T-helper 1 cell treated with Interleukin-12 subunit alpha and Interleukin-12 subunit beta and Interleukin-4 antibody, amounts not matched to agents 30 ng/mL and 1 ng/mL, for 36 hours (primary cell): ENCODE data around the gene TWNK. TPM values are rescaled to one million over a fixed set of nuclear protein-coding genes. Genes with fewer than 3 reads are reported as not detected.

Source experiments
- intact Hi-C: fragments of 100-400 bp; cut with micrococcal nuclease; formaldehyde crosslinking; loops from one replicate; pipeline ENCODE4 v1.15.1; 2024
- total RNA-seq: library from RNA; stranded (reverse); gene quantifications from 2 replicates; pipeline ENCODE4 v1.2.3, GENCODE V29; 2022

TWNK gene
- total RNA-seq, 1 donor from 2014 or later, result 17.2 TPM

DNA sequence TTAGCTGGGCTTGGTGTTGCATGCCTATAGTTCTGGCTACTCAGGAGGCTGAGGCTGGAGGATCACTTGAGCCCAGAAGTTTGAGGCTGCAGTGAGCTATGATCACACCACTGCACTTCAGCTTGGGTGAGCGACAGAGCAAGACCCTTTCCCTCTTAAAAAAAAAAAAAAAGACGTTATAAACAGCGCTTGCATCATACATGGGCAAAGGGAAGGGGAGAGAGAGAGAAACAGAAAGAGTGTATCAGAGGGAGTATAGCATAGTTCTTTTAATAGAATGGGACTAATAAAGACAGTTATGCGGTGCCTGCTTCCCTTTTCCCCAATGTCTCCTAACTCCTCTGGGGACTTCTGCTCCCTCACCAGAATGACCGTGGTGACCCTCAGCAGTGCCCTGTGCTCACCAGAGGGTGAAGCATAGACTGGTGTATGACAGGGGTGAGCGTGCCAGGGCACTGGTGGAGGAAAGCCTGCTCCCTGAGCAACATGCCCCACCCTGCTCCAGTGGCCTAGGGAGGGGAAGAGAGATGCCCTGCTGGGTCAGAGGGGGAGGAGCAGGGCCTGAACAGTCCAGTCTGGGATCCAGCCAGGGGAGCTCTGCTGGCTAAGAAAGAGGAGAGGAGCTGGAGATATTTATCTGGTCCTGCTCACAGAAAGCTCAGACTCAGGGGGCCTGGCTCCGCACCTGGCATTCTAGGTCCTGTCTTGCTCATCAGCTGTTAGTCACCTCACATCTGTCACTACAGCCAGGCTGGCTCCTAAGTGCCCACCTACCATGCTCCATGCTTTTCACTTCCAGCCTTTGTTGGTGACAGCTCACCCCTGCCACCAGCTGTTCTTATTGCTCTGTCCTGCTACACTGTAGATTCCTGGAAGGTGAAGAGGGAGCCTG is 41.3 kb downstream of the TWNK start:
- intact Hi-C loops, result no loop called here

DNA sequence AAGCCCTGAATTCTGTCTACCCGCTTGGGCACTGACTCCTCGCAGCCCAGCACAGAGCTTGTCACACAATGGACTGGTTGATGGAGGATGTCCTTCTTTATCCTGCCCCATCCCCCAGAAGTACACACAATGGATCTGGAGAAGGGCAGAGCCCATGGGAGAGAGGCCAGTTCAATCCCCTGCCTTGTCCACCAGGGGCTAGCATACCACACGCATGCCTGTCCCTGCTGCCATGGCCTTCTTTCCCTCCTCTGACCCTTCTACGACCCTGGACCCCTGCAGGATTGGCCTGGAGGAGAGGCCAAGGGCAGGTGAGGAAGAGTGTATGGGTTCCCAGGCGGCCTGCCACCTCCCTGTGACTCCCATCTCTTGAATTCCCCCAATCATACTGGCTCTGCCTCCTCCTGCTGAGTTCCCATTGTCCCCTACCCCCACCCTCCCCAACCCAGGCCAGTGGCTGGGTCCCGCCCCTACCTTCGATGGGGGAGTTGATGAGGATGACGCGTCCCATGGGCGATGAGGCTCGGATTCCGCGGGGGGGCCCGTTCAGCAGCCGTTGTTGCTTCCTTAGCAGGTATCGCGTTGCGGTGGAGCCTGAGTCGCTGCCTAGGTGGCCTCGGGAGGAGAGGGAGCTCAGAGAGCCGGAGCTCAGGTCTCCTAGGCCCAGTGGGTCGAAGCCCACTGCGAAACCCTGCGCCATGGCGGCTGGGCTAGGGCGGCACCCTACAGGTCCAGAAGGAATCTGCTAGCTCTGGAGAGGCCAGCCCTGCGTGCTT is 42.4 kb downstream of the TWNK start:
- intact Hi-C loops, result loop anchor here (5.0 to 10.0 kb wide), 2 partner anchors 755 to 1473 kb away; partner anchors contain the start of genes ACTR1A, NPM3 and SUFU

DNA sequence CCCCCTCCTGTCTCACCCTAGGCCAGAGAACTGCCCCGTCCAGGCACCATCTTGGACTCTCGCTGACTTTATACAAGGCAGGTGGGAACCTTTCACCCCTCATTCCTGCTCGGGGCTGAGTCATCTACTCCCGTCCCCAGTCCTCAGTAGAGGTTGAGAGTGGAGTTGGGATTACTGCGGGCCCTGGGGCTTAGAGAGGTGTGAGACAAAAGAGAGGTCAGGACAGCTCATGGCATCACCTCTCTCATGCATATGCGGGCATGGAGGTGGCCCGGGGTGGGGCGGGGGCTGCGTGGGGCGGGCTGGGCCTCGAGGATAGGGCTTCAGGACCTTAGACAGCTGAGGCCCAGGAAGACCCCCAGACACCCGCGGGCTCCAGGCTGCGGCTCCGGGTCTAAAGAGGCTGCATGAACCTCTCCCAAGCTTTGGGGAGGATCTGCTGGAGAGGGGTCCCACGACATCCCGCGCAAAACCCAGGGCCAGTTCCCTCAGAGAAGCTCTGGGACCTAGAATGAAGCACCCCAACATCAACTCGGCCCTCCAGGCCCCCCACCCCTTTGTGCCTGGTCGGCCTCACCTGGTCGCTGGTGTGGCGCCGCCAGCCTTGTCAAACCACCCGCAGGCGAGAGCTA is 43.3 kb downstream of the TWNK start:
- intact Hi-C loops, result loop anchor here (1.0 to 10.0 kb wide), 8 partner anchors 16 to 1472 kb away; partner anchors contain the start of genes ACTR1A, LZTS2, MRPL43 and NPM3

DNA sequence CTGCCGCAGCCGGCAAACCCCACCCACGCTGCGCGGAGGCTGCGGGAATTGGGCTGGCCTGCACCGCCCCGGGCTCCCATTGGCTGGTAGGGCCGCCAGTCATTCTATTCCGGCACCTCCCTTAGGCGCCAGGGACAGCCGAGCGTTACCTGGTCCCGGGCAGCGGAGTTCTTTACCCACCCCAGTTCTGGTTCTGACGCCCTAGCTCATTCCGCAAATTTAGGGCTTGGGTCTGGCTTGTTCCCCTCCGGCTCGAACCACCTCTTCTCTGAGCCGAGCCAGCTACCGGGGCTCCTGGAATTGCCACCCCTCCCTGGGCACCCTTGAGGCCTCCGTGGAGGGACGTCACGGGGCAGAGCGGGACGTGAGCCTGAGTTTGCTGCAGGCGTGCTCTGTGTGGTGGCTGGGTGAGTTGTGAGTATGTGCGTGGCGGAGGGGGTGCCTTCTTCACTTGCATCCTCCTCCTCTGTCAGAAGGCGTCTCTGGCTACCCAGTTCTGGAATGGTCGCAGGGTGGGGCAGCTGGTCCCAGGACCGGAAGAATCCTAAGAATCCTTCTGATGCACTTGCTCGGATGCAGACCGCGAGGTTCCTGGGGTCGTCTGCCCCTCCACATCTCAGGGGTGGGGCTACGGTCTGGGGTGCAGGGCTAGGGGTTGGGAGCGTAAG is 43.9 kb downstream of the TWNK start, which contains the start of the genes PDZD7 and SFXN3:
Gene PDZD7, minus strand, starts transcription at position 2 of the 668 bp plus-strand sequence. CDS start 910 bp downstream, outside the sequence.
Gene SFXN3, plus strand, starts transcription at position 107 of the 668 bp plus-strand sequence. CDS start 3,461 bp downstream, outside the sequence.
- intact Hi-C loops, result loop anchor here (1.0 to 10.0 kb wide), 8 partner anchors 17 to 1471 kb away; partner anchors contain the start of genes ACTR1A, LZTS2, MRPL43 and NPM3

DNA sequence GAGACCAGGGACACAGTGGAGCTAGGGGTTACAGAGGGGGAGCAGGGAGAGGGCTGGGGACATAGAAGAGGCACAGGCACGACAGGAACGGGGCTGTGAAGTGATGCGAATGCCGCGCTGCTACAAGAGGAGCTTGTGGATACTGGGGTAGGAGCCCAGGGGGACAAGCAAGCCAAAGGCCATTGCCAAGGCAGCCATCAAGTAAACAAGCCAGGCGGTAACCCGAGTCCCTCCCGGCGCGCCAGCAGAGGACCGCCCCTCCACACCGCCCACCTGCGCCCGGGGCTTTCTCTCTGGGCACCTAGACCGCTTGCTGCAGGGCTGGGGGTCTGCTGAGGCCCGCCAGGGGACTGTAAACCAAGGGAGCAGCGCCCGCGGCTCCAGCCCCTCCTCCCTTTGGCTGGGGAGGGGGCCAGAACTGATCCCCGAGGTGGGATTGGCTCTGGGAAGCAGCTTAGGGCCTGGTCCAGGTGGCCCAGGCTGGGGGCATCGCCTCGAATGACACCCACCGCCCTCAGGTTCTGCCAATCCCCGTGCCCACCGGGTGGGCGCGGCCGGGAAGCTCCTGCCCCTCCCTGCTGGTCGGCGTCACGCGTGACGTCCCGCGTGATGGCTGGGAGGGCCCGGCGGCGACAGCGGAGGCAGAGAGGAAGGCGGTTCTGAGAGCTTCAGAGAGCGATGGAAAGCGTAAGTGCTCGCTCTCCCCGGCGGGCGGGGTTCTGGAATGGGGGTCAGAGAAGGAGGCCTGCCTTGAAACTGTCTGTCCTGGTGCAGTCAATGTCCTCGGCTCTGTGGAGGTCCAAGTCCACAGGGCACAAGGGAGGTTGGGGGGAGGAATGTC is 44.7 kb downstream of the TWNK start:
- intact Hi-C loops, result loop anchor here (1.0 to 10.0 kb wide), 11 partner anchors 9 to 1470 kb away; partner anchors contain the start of genes ACTR1A, LZTS2, MRPL43 and NPM3

DNA sequence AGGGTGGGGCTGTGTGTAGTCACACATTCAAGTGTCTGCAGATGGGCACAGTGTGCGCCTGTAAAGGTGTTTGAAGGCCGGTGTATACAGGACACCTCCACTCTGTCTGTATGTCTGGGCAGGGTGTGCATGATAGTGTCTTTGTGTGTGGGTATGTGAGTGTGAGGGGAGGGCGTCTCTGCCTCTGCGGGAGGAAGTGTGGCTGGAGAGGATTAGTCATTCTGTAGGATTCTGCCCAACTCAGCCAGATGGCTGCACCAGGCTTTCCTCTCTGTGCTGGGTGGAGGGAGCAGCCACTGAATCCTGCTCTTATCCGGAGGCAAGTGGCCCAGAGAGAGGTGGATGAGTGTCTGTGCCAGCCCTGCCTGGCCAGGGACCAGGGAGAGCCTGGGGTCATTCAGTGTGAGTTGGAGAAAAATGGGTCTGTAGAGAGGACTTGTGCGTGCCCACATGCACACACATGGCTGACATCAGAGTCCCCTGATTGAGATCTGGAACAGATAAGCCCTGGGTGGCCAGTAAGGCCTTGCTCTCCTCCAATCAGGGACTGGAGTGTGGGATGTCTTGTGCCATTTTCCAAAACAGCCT is 45.4 kb downstream of the TWNK start:
- intact Hi-C loops, result loop anchor here (1.0 to 10.0 kb wide), 5 partner anchors 9 to 1470 kb away; partner anchors contain the start of genes ACTR1A, NPM3 and SUFU

DNA sequence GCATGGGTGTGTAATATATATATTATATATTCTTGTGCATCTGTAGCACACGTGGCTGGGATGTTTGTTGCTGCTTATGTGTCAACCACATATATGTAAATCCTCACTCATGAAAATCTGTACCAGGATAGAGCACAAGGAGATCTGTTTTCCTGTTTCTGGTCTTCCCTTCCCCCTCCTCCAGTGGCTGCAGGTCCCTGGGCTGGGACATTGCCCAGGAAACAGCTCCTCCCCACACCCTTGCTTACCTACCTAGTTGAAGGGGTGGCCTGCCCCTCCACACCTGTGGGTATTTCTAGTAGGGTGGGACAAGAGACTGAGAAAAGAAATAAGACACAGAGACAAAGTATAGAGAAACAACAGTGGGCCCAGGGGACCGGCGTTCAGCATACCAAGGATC is 45.9 kb downstream of the TWNK start:
- intact Hi-C loops, result loop anchor here (5.0 to 10.0 kb wide), 2 partner anchors 752 to 1469 kb away; partner anchors contain the start of genes ACTR1A, NPM3 and SUFU

DNA sequence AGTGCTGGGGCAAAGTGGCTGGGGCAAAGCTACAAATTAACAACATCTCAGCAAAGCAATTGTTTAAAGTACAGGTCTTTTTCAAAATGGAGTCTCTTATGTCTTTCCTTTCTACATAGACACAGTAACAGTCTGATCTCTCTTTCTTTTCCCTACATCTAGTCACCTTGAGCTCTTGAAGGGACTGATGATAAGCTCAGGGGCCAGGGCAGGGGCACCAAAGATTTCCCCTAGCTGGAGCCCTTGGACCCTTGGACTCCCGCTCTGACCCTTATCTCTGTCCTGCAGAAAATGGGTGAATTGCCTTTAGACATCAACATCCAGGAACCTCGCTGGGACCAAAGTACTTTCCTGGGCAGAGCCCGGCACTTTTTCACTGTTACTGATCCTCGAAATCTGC is 47.1 kb downstream of the TWNK start:
- intact Hi-C loops, result loop anchor here (5.0 to 10.0 kb wide), 2 partner anchors 750 to 1468 kb away; partner anchors contain the start of genes ACTR1A, NPM3 and SUFU

DNA sequence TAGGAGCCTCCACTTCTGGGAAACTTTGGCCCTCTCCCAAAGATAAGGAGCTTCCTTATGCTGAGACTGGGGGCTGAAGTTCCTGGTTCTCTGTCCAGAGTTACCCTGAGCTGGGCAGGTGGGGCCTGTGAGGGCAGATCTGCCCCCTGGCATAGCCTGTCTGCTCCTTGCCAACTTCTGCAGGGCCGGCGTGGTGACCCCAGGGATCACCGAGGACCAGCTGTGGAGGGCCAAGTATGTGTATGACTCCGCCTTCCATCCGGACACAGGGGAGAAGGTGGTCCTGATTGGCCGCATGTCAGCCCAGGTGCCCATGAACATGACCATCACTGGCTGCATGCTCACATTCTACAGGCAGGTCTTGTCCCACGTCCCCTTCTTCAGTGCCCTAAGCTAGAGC is 48.0 kb downstream of the TWNK start:
- intact Hi-C loops, result loop anchor here (10.0 kb wide), 1 partner anchor 749 kb away; the partner anchor contains the start of gene NPM3

DNA sequence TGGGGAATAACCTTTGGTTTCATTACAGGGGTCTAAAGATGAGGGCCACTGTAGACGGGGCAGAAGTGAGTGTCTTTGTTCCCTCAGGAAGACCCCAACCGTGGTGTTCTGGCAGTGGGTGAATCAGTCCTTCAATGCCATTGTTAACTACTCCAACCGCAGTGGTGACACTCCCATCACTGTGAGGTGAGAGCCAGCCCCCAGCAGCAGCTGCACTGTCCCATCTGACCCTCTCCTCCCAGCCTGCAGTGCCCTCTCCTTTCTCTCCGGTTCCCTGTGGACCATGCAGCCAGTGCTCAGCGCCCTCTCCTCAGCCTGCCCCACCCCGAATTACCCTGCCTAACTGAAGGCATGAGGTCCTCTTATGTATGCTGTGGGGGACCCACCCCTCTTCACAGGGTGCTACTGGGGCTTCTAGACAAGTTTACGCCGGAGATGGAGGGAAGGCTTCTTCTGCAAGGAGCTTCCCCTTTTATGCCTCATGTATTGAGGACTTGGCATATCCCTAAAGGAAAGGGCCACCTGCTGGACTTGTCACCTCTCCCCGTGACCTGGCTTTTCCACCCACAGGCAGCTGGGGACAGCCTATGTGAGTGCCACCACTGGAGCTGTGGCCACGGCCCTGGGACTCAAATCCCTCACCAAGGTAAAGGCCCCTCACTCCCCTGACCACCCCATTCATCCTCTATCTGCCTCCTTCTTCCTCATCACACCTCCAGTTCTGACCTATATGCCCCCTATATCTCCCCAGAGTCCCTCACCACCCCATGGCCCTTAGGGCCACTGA is 48.8 kb downstream of the TWNK start:
- intact Hi-C loops, result loop anchor here (10.0 kb wide), 1 partner anchor 749 kb away; the partner anchor contains the start of gene NPM3

DNA sequence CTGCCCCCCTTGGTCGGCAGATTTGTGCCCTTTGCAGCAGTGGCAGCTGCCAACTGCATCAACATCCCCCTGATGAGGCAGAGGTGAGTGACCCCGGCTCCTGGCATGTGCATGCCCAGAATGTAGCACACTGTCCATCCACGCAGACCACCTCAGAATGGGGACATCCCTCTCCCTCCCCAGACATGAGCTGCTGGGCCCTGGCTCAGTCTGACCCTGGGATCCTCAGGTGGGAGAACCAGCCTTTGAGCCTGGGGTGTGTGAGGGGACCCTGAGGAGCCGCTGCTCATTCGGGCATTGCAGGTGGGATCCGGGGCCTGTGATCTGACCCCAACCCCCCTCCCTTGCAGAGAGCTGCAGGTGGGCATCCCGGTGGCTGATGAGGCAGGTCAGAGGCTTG is 49.4 kb downstream of the TWNK start:
- intact Hi-C loops, result loop anchor here (10.0 kb wide), 1 partner anchor 748 kb away; the partner anchor contains the start of gene NPM3

DNA sequence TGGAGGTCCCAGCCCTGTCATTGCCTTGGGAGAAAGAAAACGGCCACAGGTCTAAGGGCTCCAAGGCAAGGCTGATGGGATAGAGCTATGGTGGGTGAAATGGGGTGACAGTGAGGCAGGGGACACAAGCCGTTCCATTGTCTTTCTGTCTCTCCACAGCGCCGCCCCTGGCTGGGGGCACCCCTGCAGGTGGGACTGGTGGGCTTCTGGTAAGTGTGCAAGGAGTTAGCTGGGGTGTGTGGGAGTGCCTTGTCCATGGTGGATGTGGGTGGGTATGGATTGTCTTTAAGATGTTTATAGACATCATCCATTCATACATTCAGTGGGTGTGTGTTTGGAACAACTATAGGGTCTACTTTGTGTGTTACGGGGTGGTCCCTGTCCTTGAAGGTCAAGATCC is 51.1 kb downstream of the TWNK start:
- intact Hi-C loops, result loop anchor here (10.0 kb wide), 1 partner anchor 746 kb away; the partner anchor contains the start of gene NPM3

DNA sequence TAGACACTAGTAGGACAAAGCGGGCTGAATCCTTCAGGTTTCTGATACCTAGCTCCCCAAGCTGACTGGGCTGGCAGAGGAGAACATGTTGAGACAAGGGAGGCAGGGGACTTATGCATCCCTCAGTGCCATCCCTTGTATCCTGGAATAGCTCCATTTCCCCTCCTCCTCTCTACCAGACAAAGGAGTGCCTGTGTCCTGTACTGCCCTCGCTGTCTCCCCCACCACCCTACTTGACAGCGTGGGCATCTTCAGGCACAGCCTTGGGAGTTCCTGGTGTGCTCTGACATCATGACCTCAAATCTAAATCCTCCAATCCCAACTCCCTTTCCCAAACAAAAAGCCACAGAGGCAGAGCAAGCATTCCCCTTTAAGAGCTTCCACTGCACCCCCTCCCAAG is 52.7 kb downstream of the TWNK start:
- intact Hi-C loops, result no loop called here

DNA sequence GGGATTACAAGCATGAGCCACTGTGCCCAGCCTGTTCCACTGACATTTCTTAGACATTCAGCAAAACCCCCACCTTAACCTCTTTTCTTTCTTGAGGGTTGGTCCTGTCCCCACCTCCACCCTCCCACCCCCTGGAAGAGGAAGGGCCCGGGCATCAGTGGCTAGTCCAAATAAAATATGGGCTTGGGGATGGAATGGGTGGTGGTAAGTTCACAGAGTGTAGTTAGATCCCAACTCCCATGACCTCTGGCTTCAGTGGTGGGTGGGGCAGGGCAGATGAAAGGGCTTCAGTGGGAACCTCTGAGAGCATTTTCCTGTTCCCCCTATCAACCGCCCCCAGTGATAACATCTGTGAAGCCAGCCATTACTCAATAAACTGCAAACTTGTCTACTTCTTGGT is 53.5 kb downstream of the TWNK start:
- intact Hi-C loops, result loop anchor here (1.0 kb wide), 5 partner anchors 9 to 101 kb away; no protein-coding TSS in a partner anchor

DNA sequence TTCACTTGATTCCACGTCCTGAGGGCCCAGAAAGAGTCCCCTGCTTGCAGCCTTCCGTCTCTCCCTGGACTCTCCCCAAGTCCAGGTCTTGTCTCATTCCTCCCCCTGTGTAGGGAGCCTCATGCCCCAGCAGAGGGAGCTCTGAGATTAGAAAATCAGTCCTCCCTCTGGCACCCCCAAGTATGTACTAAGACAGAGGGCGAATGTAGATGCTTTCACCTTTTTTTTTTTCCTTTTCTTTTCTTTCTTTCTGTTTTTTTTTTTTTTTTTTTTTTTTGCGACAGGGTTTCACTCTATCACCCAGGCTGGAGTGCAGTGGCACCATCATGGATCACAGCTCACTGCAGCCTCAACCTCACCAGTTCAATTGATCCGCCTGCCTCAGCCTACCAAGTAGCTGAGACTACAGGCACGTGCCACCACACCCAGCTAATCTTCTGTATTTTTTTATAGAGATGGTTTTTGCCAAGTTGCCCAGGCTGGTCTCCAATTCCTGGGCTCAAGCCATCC is 54.0 kb downstream of the TWNK start:
- intact Hi-C loops, result loop anchor here (1.0 kb wide), 5 partner anchors 9 to 101 kb away; no protein-coding TSS in a partner anchor

DNA sequence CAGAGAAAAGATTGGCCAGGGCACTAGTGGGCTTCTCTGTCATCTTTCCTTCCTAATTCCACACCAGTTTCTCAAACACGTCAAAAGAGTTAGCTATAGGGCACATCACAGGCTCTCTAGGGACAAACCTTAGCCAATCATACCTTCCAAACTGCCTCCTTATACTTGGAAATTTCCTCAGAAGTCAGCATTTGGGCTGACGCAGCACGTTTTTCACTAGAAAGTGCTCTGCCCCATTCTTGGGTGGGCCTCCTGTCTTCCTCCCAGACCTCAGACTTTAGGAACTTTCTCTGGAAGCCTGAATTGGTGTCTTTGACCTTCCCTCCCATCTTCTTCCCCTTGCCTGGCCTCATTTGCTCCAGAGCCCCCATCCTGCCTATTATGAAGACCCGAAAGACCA is 54.8 kb downstream of the TWNK start:
- intact Hi-C loops, result loop anchor here (2.0 kb wide), 1 partner anchor 23 kb away; no protein-coding TSS in a partner anchor

DNA sequence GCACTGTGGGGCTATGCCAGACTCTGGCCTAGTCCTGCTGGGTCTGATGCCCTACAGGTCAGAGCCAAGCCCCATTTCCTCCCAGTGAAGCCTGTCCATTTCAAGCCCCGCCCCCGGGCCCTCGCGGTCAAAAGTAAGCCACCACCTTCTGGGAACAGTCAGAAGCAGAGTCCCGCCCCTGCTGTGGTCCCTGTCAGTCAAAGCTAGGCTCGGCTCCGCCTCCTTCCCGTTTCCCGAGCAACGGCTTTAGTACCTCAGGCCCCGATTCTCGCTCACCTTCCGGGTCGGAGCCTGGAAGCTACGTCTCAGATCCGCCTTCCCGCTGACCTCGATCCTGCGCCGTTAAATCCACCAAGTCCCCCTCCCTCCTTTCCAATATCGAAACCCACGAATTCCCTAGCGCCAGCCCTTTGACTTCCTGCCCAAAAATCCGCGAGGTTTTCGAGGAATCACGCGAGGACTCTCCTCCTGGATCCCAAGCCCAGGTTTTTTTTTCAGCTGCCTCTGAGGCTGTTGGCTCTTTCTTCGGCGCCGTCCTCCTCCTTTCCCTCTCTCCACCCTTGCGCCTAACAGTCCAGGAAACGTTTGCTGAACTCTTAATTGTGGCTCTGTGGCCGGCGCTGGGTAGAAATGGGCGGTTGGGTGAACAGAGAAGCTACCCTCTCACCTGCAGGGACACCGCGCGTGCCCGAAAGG is 55.5 kb downstream of the TWNK start:
- intact Hi-C loops, result loop anchor here (2.0 kb wide), 1 partner anchor 24 kb away; no protein-coding TSS in a partner anchor
